NB4 (cell line): Measurements from ENCODE around the gene RNF11.

Experiments used
- CTCF ChIP-seq: IDR thresholded peaks from one replicate; pipeline ENCODE4 v1.5.1; 2012; ENCODE audit warnings: low read depth, low read length
- MAX ChIP-seq: IDR thresholded peaks from 2 replicates; pipeline ENCODE4 v1.6.1; 2011; ENCODE audit warnings: low read depth, low read length
- MYC ChIP-seq: IDR thresholded peaks from 2 replicates; pipeline ENCODE4 v1.6.1; 2011; ENCODE audit warnings: low read depth, low read length
- POLR2A ChIP-seq: IDR thresholded peaks from 2 replicates; pipeline ENCODE4 v1.6.1; 2011; ENCODE audit warnings: mild to moderate bottlenecking; ENCODE audit not compliant: insufficient read length; ENCODE audit errors: extremely low read depth

- TF ChIP-seq MAX, result no peak
- no peak for TF ChIP-seq CTCF
- TF ChIP-seq POLR2A, result no peak
- TF ChIP-seq MYC, result no peak
These were observed 54.4 kb downstream of the RNF11 start for GRCh38 chr1:51290489-51290847.
